HepG2 (cell line): ENCODE measurements around the gene VAPB. TPM values are rescaled to one million over a fixed set of nuclear protein-coding genes. Genes with fewer than 3 reads are reported as not detected.

ENCODE experiments used
- ATAC-seq: fragments of 200-7000 bp; cut with Tn5 transposase; 3 replicates; pipeline ENCODE4 v1.9.1; 2020; ENCODE audit warnings: mild to moderate bottlenecking, moderate library complexity
- BruUV-seq: library from RNA; stranded (reverse); fragments of 400-500 nt; replicated peaks from 2 replicates; lab custom pipeline; 2021; lab: Mats Ljungman, UMichigan
- CTCF ChIA-PET: fragments of 300-600 bp; formaldehyde crosslinking; extraction: SDS; loops from one replicate; lab custom pipeline; 2021; ENCODE audit warnings: low total read pairs, inconsistent platforms, low intra/inter-chr PET ratio; lab: Yijun Ruan, JAX
- POLR2A ChIA-PET: fragments of 350-600 bp; sonication (Branson Sonifier 250); formaldehyde crosslinking; loops from one replicate; lab custom pipeline; 2020; ENCODE audit warnings: antibody characterized with exemption, inconsistent platforms; lab: Yijun Ruan, JAX
- DNase-seq: peaks from one replicate; pipeline ENCODE4 v3.0.0-alpha.2; 2015; ENCODE audit warnings: low spot score
- FAIRE-seq: peaks from 3 replicates; lab custom pipeline; 2011; peaks lifted over from hg19 to GRCh38; lab: Jason Lieb, UNC
- H2AFZ ChIP-seq: one replicate; pipeline ENCODE4 v1.6.1; 2011; ENCODE audit warnings: low read length, inconsistent platforms
- H3K27ac ChIP-seq: fragments of 300-600 bp; 3 replicates; pipeline ENCODE4 v1.8.0; 2011; ENCODE audit warnings: mixed run types, mild to moderate bottlenecking, mixed read lengths, low read length, inconsistent platforms; ENCODE audit not compliant: insufficient read depth; ENCODE audit errors: extremely low read length
- H3K27me3 ChIP-seq, 2 experiments: fragments of 200-600 bp in 1 of 2; 2 replicates in 1 of 2; 3 replicates in 1 of 2; pipeline versions ENCODE4 v1.6.0 to v1.8.0; 2011; ENCODE audit warnings: low read length in 2 of 2, mild to moderate bottlenecking in 2 of 2, moderate library complexity in 2 of 2, inconsistent platforms in 1 of 2; ENCODE audit not compliant: insufficient read depth in 2 of 2, control insufficient read depth in 1 of 2
- H3K36me3 ChIP-seq, 2 experiments: fragments of 200-600 bp in 1 of 2; replicated peaks in 1 of 2; 2 replicates in 1 of 2; 3 replicates in 1 of 2; pipeline versions ENCODE4 v1.5.1 to v1.8.0; 2011; ENCODE audit warnings: low read length in 2 of 2, inconsistent platforms in 1 of 2; ENCODE audit not compliant: insufficient read depth in 2 of 2, control insufficient read depth in 1 of 2
- H3K4me1 ChIP-seq: 2 replicates; pipeline ENCODE4 v1.5.1; 2012; ENCODE audit warnings: low read length, inconsistent platforms; ENCODE audit not compliant: insufficient read depth
- H3K4me2 ChIP-seq: 2 replicates; pipeline ENCODE4 v1.6.0; 2011; ENCODE audit warnings: low read depth, low read length, inconsistent platforms
- H3K4me3 ChIP-seq, 3 experiments: fragments of 200-600 bp in 1 of 3; sonication (generic), shearing (Covaris generic) in 1 of 3; replicated peaks in 1 of 3; 2 replicates each; pipeline ENCODE4 v1.5.1; 2011 to 2016; ENCODE audit warnings: low read length in 3 of 3, inconsistent platforms in 2 of 3, low read depth in 2 of 3, mild to moderate bottlenecking in 2 of 3, control low read depth in 1 of 3, mixed read lengths in 1 of 3; ENCODE audit not compliant: insufficient read depth in 1 of 3
- H3K79me2 ChIP-seq: one replicate; pipeline ENCODE4 v1.6.1; 2011; ENCODE audit warnings: low read length, inconsistent platforms; ENCODE audit not compliant: insufficient read depth
- H3K9ac ChIP-seq: 2 replicates; pipeline ENCODE4 v1.6.0; 2011; ENCODE audit warnings: mild to moderate bottlenecking, low read depth, low read length, inconsistent platforms; ENCODE audit not compliant: insufficient read depth
- H3K9me3 ChIP-seq: 2 replicates; pipeline ENCODE4 v1.5.1; 2012; ENCODE audit warnings: mild to moderate bottlenecking, low read length
- H4K20me1 ChIP-seq: 2 replicates; pipeline ENCODE4 v1.6.0; 2011; ENCODE audit warnings: inconsistent platforms, mild to moderate bottlenecking, low read length, moderate library complexity; ENCODE audit not compliant: insufficient read depth
- ARNT2 ChIP-seq: sonication (generic); formaldehyde crosslinking; IDR thresholded peaks from 2 replicates; pipeline ENCODE4 v1.8.0; 2022; ENCODE audit warnings: mild to moderate bottlenecking, low read depth, missing genetic modification reagents, moderate library complexity
- BCL6 ChIP-seq: IDR thresholded peaks from 2 replicates; pipeline ENCODE4 v1.6.1; 2016; ENCODE audit warnings: missing genetic modification reagents, missing compliant biosample characterization
- ELF4 ChIP-seq: sonication (generic); formaldehyde crosslinking; IDR thresholded peaks from 2 replicates; pipeline ENCODE4 v1.5.0; 2020; ENCODE audit warnings: missing genetic modification reagents, mild to moderate bottlenecking, moderate library complexity, borderline replicate concordance
- NCOA5 ChIP-seq: sonication (generic); formaldehyde crosslinking; IDR thresholded peaks from 2 replicates; pipeline ENCODE4 v1.4.0; 2020; ENCODE audit warnings: missing genetic modification reagents
- NR2F2 ChIP-seq: IDR thresholded peaks from 2 replicates; pipeline ENCODE4 v1.6.1; 2012; ENCODE audit warnings: low read depth, inconsistent platforms, borderline replicate concordance
- NRL ChIP-seq: sonication (generic); formaldehyde crosslinking; IDR thresholded peaks from 2 replicates; pipeline ENCODE4 v1.5.0; 2020; ENCODE audit warnings: missing genetic modification reagents, mild to moderate bottlenecking, moderate library complexity, borderline replicate concordance
- SALL1 ChIP-seq: sonication (generic); formaldehyde crosslinking; IDR thresholded peaks from 2 replicates; pipeline ENCODE4 v1.8.0; 2022; ENCODE audit warnings: mild to moderate bottlenecking, missing genetic modification reagents
- SYNCRIP ChIP-seq: fragments of 200-400 bp; formaldehyde crosslinking; IDR thresholded peaks from 2 replicates; pipeline ENCODE4 v1.6.1; 2018; ENCODE audit warnings: mild to moderate bottlenecking, low read depth, low read length; ENCODE audit not compliant: insufficient read depth
- TBX2 ChIP-seq: sonication (generic); formaldehyde crosslinking; IDR thresholded peaks from 2 replicates; pipeline ENCODE4 v1.5.0; 2020; ENCODE audit warnings: missing genetic modification reagents, mild to moderate bottlenecking, borderline replicate concordance
- YEATS2 ChIP-seq: sonication (generic); formaldehyde crosslinking; IDR thresholded peaks from 2 replicates; pipeline ENCODE4 v1.4.0; 2020; ENCODE audit warnings: missing genetic modification reagents, borderline replicate concordance
- ZNF296 ChIP-seq: sonication (generic); formaldehyde crosslinking; conservative IDR thresholded peaks from 2 replicates; pipeline ENCODE4 v1.5.0; 2020; ENCODE audit warnings: mild to moderate bottlenecking, missing genetic modification reagents
- ZNF326 ChIP-seq: sonication (generic); formaldehyde crosslinking; IDR thresholded peaks from 2 replicates; pipeline ENCODE4 v1.4.0; 2020; ENCODE audit warnings: missing genetic modification reagents, borderline replicate concordance
- ZNF567 ChIP-seq: sonication (generic); formaldehyde crosslinking; IDR thresholded peaks from 2 replicates; pipeline ENCODE4 v1.8.1; 2023; ENCODE audit warnings: mild to moderate bottlenecking, missing genetic modification reagents, borderline replicate concordance
- ZNF569 ChIP-seq: sonication (generic); formaldehyde crosslinking; IDR thresholded peaks from 2 replicates; pipeline ENCODE4 v1.5.0; 2020; ENCODE audit warnings: mild to moderate bottlenecking, missing genetic modification reagents, moderate library complexity, borderline replicate concordance
- ZNF773 ChIP-seq: sonication (generic); formaldehyde crosslinking; IDR thresholded peaks from 2 replicates; pipeline ENCODE4 v1.4.0; 2020; ENCODE audit warnings: missing genetic modification reagents, borderline replicate concordance
- WGBS: methylation state at CpG from one replicate; pipeline ENCODE4 v1.1.6; 2017; ENCODE audit warnings: low lambda C conversion rate; 5-methylcytosine and 5-hydroxymethylcytosine counted together
- in situ Hi-C: cut with HindIII; loops from 2 replicates; pipeline ENCODE4 v1.10.0; 2017; ENCODE audit warnings: low pct_unique_long_range_greater_than_20kb; ENCODE audit not compliant: extremely low pct_ligation_motif_present
- intact Hi-C: fragments of 100-400 bp; cut with micrococcal nuclease; formaldehyde crosslinking; loops from one replicate; pipeline ENCODE4 v1.10.0; 2022; ENCODE audit not compliant: unreplicated experiment
- polyA plus RNA-seq, 8 experiments: library from polyadenylated mRNA; depleted of rRNA in 3 of 8; stranded (reverse) in 7 of 8; unstranded in 1 of 8; fragments of >200 nt; fragmentation: Illumina TruSeq in 4 of 8; extraction: Trizol in 4 of 8; gene quantifications; 2 replicates each; pipeline versions ENCODE4 v1.2.1 to v1.2.3, GENCODE V29; 2011 to 2016; ENCODE audit warnings: low read depth in 4 of 8, missing spikeins in 1 of 8, mixed read lengths in 1 of 8; ENCODE audit not compliant: insufficient read depth in 1 of 8
- total RNA-seq, 5 experiments: library from RNA; depleted of rRNA; stranded (reverse); fragments of >200 nt; fragmentation: Illumina TruSeq; extraction: Trizol; gene quantifications; 2 replicates each; pipeline ENCODE4 v1.2.3, GENCODE V29; 2016; ENCODE audit warnings: low read depth in 1 of 5
- TF ChIP-seq, protein P1 (sequence below): sonication (generic); formaldehyde crosslinking; IDR thresholded peaks from 2 replicates; pipeline ENCODE4 v1.8.1; 2022; ENCODE audit warnings: mild to moderate bottlenecking, missing genetic modification reagents
- TF ChIP-seq, protein P2 (sequence below): sonication (generic); formaldehyde crosslinking; IDR thresholded peaks from 2 replicates; pipeline ENCODE4 v1.4.0; 2020; ENCODE audit warnings: missing genetic modification reagents, borderline replicate concordance
- TF ChIP-seq, protein P3 (sequence below): sonication (generic); formaldehyde crosslinking; IDR thresholded peaks from 2 replicates; pipeline ENCODE4 v1.5.0; 2020; ENCODE audit warnings: mild to moderate bottlenecking, missing genetic modification reagents

The VAPB gene
- total and polyA plus RNA-seq, 2 of the 13 experiments (the other 11 are each of a cell fraction or from before 2014, with no cell fraction given) = 18.6 to 48.5 TPM

DNA sequence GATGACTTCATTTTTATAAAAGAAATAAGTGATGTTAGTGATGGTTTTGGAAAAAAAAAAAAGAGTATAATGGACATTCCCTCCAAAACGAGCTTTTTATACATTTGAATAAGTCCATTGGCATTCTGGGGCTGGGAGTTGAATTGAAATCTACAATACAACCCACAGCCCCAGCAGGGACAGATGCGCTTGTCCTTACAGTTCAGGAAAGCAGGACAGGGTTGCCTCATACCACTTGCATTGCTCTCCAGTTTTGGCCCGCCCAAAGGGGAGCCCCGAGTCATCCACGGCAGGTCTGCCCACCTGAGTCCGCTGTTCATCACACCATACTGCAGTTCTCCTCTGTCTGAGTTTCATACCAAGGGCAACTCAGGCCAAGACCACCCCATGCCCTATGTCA is 46.2 kb downstream of the VAPB start (continued):
- no peak for TF ChIP-seq NRL (CRISPR knock-in tag)
- TF ChIP-seq, all 625 proteins: peak for 0

DNA sequence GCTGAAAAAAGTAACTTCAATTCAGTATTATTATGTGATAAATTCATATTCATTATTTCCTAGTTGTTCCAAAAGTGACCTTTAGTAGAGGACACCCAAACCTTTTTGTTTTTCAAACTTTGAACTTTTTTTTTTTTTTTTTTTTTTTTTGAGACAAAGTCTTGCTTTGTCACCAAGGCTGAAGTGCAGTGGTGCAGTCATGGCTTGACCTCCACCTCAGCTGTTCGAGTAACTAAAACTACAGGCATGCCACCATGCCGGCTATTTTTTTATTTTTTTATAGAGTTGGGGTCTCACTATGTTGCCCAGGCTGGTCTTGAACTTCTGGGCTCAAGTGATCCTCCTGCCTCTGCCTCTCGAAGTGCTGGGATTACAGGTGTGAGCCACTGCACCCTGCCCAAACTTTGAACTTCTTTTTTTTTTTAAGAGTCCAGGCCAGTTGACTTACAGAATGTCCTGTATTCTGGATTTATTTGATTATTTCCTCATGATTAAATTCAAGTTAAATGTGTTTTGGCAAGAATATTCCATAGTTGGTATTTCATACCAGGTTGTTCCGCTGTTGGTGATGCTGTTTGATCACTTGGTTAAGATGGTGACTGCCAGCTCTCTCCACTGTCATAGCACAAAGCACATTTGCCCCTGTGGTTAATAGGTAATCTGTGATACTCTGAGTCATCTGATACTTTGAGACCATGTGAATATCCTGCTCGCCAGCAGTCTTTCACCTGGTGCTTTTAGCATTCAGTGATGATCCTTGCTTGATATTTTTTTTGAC is 48.0 kb downstream of the VAPB start:
- DNase-seq (peak; percentile 79), FAIRE-seq (peak; percentile 86), ATAC-seq (peak; percentile 97)
- Histone ChIP-seq H4K20me1 (peaks cover 9% of the 10 kb centered on the region; the same call in 1 of the 2 replicates), H3K27me3 (no peaks in the 10 kb centered on the region), H3K4me3 (no peak overlapping the region), H3K79me2 (peaks cover 62% of the 10 kb centered on the region), H3K4me1 (peaks cover 33% of the 10 kb centered on the region), H3K36me3 (peaks cover 18 to 48% of the 10 kb centered on the region in 2 experiments), H3K9me3 (no peaks in the 10 kb centered on the region), H3K27ac (peak overlapping the region; percentile 25), H2AFZ (no peak overlapping the region), H3K4me2 (peak overlapping the region; percentile 40), H3K9ac (no peak overlapping the region)
- ChIA-PET POLR2A (no interaction called here), CTCF (no interaction called here)
- no TSS peak for BruUV-seq
- 53% methylated on average over 5 of the region's 5 CpGs for WGBS
- intact Hi-C loops = loop anchor here (5.0 kb wide), 1 partner anchor 50 kb away; the partner anchor contains the start of gene VAPB
- in situ Hi-C loops = no loop called here
- TF ChIP-seq SALL1 (CRISPR knock-in tag) (peak; percentile 13; the same call in 1 of the 2 replicates), YEATS2 (CRISPR knock-in tag) (no peak), ZNF296 (no peak), SYNCRIP (no peak), ELF4 (CRISPR knock-in tag) (no peak), ZNF773 (CRISPR knock-in tag) (no peak), ZNF567 (CRISPR knock-in tag) (no peak), ZNF326 (CRISPR knock-in tag) (no peak), NR2F2 (no peak), TBX2 (peak; percentile 29; the same call in 1 of the 2 replicates), ARNT2 (CRISPR knock-in tag) (no peak), ZNF569 (CRISPR knock-in tag) (no peak), BCL6 (no peak), NCOA5 (CRISPR knock-in tag) (no peak)
- TF ChIP-seq, protein P1, sequence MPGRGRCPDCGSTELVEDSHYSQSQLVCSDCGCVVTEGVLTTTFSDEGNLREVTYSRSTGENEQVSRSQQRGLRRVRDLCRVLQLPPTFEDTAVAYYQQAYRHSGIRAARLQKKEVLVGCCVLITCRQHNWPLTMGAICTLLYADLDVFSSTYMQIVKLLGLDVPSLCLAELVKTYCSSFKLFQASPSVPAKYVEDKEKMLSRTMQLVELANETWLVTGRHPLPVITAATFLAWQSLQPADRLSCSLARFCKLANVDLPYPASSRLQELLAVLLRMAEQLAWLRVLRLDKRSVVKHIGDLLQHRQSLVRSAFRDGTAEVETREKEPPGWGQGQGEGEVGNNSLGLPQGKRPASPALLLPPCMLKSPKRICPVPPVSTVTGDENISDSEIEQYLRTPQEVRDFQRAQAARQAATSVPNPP (CRISPR knock-in tag) = no peak
- TF ChIP-seq, protein P2, sequence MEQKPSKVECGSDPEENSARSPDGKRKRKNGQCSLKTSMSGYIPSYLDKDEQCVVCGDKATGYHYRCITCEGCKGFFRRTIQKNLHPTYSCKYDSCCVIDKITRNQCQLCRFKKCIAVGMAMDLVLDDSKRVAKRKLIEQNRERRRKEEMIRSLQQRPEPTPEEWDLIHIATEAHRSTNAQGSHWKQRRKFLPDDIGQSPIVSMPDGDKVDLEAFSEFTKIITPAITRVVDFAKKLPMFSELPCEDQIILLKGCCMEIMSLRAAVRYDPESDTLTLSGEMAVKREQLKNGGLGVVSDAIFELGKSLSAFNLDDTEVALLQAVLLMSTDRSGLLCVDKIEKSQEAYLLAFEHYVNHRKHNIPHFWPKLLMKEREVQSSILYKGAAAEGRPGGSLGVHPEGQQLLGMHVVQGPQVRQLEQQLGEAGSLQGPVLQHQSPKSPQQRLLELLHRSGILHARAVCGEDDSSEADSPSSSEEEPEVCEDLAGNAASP (CRISPR knock-in tag) = no peak
- TF ChIP-seq, protein P3, sequence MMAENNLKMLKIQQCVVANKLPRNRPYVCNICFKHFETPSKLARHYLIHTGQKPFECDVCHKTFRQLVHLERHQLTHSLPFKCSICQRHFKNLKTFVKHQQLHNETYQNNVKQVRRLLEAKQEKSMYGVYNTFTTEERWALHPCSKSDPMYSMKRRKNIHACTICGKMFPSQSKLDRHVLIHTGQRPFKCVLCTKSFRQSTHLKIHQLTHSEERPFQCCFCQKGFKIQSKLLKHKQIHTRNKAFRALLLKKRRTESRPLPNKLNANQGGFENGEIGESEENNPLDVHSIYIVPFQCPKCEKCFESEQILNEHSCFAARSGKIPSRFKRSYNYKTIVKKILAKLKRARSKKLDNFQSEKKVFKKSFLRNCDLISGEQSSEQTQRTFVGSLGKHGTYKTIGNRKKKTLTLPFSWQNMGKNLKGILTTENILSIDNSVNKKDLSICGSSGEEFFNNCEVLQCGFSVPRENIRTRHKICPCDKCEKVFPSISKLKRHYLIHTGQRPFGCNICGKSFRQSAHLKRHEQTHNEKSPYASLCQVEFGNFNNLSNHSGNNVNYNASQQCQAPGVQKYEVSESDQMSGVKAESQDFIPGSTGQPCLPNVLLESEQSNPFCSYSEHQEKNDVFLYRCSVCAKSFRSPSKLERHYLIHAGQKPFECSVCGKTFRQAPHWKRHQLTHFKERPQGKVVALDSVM (CRISPR knock-in tag) = 0 out of 2 replicates have a peak, but pooled peaks have one; percentile 23
